Esophagus muscularis mucosa (tissue), 4 donors: ENCODE data around the gene EPHA6. TPM values are rescaled to one million over a fixed set of nuclear protein-coding genes. Genes with fewer than 3 reads are reported as not detected.

Source experiments
- DNase-seq: peaks from one replicate; pipeline ENCODE4 v3.0.0-alpha.2; 2017; ENCODE audit errors: extremely low spot score
- H3K27ac ChIP-seq, 4 donors: fragments of 200-600 bp; sonication (generic); replicated peaks in 1 of 4; 1 replicate in 3 of 4; 2 replicates in 1 of 4; pipeline ENCODE4 v1.5.1; 2016 to 2019; ENCODE audit warnings: mild to moderate bottlenecking in 1 of 4
- H3K27me3 ChIP-seq, 4 donors: fragments of 200-600 bp; sonication (generic); one replicate each; pipeline versions ENCODE4 v1.5.1 to v1.6.0; 2016 to 2019
- H3K36me3 ChIP-seq, 4 donors: fragments of 200-600 bp; sonication (generic); one replicate each; pipeline ENCODE4 v1.5.1; 2016 to 2019
- H3K4me1 ChIP-seq, 4 donors: fragments of 200-600 bp; sonication (generic); one replicate each; pipeline ENCODE4 v1.5.1; 2016 to 2019
- H3K4me3 ChIP-seq, 4 donors: fragments of 200-600 bp; sonication (generic); 1 replicate in 2 of 4; 2 replicates in 2 of 4; pipeline ENCODE4 v1.5.1; 2016 to 2019; ENCODE audit warnings: mild to moderate bottlenecking in 4 of 4, moderate library complexity in 1 of 4
- H3K9me3 ChIP-seq, 4 donors: fragments of 200-600 bp; sonication (generic); 1 replicate in 3 of 4; 2 replicates in 1 of 4; pipeline ENCODE4 v1.5.1; 2016 to 2019
- EP300 ChIP-seq: sonication (generic); formaldehyde crosslinking; IDR thresholded peaks from one replicate; pipeline ENCODE4 v1.6.1; 2017; ENCODE audit warnings: antibody characterized with exemption
- POLR2A ChIP-seq: fragments of 450-650 bp; IDR thresholded peaks from one replicate; pipeline ENCODE4 v1.6.1; 2017; ENCODE audit warnings: antibody characterized with exemption, moderate library complexity, mild to moderate bottlenecking, low read depth
- POLR2AphosphoS5 ChIP-seq, 2 donors: sonication (generic); formaldehyde crosslinking; IDR thresholded peaks; one replicate each; pipeline ENCODE4 v1.6.1; 2017; ENCODE audit warnings: antibody characterized with exemption in 2 of 2
- WGBS: methylation state at CpG from one replicate; pipeline ENCODE4 v1.1.5; 2018; 5-methylcytosine and 5-hydroxymethylcytosine counted together
- intact Hi-C: fragments of 100-400 bp; cut with DNase I; formaldehyde crosslinking; loops from one replicate; pipeline ENCODE4 v1.15.1; 2023
- total RNA-seq, 4 donors: library from RNA; depleted of rRNA; stranded (reverse); fragments of >200 nt; gene quantifications; one replicate each; pipeline versions ENCODE4 v1.1.0 to v1.2.1, GENCODE V29; 2016
- TF ChIP-seq, protein P1 (sequence below), 3 experiments: fragments of 200-600 bp in 2 of 3; fragments of 450-650 bp in 1 of 3; sonication (generic) in 2 of 3; IDR thresholded peaks; one replicate each; pipeline ENCODE4 v1.5.1; 2017 to 2019; ENCODE audit warnings: antibody characterized with exemption in 3 of 3, mild to moderate bottlenecking in 2 of 3, moderate library complexity in 1 of 3

Gene EPHA6
- total RNA-seq, 4 donors from 2014 or later: 1.8 to 8.3 (median 4.2) TPM

DNA sequence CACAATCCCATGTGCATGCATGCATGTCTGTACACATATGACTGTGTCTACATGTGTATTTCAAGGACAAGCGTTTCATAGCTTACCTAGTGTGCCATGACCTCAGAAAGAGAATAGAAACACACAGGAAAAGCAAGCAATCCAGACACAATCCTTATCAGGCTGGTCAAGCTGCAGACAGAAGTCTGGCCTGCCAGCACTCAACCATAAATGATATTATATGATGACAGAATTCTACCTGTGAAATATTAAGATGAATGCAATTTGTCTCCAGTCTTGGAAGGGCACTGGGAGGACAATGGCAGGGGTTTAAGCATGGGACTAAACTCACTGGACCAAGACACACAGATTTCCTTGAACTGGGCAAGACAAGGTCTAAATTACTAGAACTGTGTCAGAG lies 899.2 kb downstream of the EPHA6 start:
- TF ChIP-seq POLR2AphosphoS5 (IDR thresholded peaks at IDR 0.05) (no peak), EP300 (no peak), POLR2A (no peak)
- TF ChIP-seq, protein P1, sequence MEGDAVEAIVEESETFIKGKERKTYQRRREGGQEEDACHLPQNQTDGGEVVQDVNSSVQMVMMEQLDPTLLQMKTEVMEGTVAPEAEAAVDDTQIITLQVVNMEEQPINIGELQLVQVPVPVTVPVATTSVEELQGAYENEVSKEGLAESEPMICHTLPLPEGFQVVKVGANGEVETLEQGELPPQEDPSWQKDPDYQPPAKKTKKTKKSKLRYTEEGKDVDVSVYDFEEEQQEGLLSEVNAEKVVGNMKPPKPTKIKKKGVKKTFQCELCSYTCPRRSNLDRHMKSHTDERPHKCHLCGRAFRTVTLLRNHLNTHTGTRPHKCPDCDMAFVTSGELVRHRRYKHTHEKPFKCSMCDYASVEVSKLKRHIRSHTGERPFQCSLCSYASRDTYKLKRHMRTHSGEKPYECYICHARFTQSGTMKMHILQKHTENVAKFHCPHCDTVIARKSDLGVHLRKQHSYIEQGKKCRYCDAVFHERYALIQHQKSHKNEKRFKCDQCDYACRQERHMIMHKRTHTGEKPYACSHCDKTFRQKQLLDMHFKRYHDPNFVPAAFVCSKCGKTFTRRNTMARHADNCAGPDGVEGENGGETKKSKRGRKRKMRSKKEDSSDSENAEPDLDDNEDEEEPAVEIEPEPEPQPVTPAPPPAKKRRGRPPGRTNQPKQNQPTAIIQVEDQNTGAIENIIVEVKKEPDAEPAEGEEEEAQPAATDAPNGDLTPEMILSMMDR (IDR thresholded peaks at IDR 0.05): no peak
- Histone ChIP-seq H3K36me3 (no peaks in the 10 kb centered on the region), H3K27me3 (no peaks in the 10 kb centered on the region), H3K4me3 (no peak overlapping the region), H3K27ac (no peak overlapping the region), H3K4me1 (no peaks in the 10 kb centered on the region), H3K9me3 (no peaks in the 10 kb centered on the region)
- intact Hi-C loops: no loop called here
- no peak for DNase-seq
- 81% methylated on average over 1 of the region's 1 CpG for WGBS

DNA sequence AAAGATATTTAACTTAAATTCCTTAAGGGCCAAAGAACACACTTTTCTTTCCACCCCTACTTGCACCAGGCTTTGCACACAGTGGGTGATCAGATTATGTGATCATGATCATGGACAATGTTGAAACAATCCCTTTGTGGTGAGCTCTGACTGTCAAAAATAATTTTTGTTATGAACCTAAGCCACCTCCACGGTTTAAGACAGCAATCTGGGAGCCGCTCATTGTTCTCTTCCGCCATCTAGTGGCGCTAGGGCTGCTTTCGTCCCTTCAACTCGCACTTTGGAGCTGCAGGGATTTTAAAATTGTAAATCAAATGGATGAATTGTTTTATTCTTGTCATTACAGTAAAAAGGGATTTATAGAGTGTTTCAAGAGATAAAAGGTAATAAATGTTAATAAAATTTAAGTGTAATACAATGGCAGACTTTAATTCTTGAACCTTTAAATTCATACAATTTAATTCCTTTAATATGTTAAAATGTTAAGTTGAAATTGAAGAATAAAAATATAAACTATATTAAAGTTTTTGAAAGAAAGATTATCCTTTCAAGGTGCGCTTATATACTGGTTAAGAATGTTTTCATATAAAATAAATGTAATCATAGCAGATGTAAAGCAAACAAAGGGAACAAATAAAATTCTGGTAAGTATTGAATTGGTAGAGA lies 904.9 kb downstream of the EPHA6 start:
- Histone ChIP-seq H3K4me3 (peak overlapping the region in 2 of 4 donors; percentile 6 to 44), H3K36me3 (no peaks in the 10 kb centered on the region), H3K4me1 (no peaks in the 10 kb centered on the region), H3K9me3 (no peaks in the 10 kb centered on the region), H3K27me3 (no peaks in the 10 kb centered on the region), H3K27ac (no peak overlapping the region)
- WGBS: 4% methylated on average over 7 of the region's 7 CpGs
- intact Hi-C loops: loop anchor here (5.0 kb wide), 1 partner anchor 857 kb away; no protein-coding TSS in a partner anchor
- TF ChIP-seq POLR2AphosphoS5 (IDR thresholded peaks at IDR 0.05) (no peak), POLR2A (no peak), EP300 (no peak)
- TF ChIP-seq, protein P1 (IDR thresholded peaks at IDR 0.05): peak; percentile 73 to 94 (median 84)
- no peak for DNase-seq

DNA sequence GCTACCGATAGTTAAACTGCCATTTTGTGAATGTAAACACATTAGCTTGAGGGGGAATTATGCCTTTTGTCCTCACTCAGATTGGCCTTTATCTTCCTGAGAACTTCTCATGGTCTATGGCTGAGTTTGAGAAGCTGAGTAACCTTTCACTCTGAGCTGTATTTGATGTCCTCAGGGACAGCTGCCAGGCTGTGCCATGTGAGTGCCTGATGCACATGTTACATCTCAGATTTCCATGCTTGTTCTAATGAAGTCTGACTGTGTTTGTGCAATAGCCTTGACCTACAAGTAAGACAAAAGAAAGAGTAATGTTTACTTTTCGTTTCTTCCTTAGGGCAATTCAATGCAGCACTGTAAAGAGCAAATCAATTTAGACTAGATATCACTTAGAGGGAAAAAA lies 906.0 kb downstream of the EPHA6 start:
- DNase-seq: no peak
- Histone ChIP-seq H3K4me3 (no peak overlapping the region), H3K4me1 (no peaks in the 10 kb centered on the region), H3K36me3 (no peaks in the 10 kb centered on the region), H3K27ac (no peak overlapping the region), H3K27me3 (no peaks in the 10 kb centered on the region), H3K9me3 (no peaks in the 10 kb centered on the region)
- intact Hi-C loops: no loop called here
- TF ChIP-seq, protein P1 (IDR thresholded peaks at IDR 0.05): no peak
- TF ChIP-seq POLR2AphosphoS5 (IDR thresholded peaks at IDR 0.05) (no peak), POLR2A (no peak), EP300 (no peak)
- WGBS: 81% methylated on average over 2 of the region's 2 CpGs

DNA sequence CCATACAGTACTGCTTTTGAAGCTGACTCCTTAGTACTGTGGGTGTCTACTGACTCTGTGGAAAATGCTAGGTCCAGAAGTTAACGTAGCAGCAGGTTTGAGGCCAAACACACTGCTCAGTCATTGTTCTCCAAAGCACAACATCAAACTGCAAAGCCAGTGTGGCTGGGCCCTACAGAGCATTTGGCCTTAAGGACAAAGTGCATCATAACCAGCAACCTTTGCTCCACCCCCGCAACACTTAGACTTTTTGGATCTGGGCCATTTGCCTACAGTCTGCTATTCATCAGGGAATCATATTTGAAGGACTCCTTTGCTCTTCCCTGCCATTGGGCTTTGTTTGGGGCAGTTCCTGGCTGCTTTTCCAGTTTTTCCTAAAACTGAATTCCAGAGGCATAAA lies 907.1 kb downstream of the EPHA6 start:
- Histone ChIP-seq H3K9me3 (no peaks in the 10 kb centered on the region), H3K36me3 (no peaks in the 10 kb centered on the region), H3K4me3 (no peak overlapping the region), H3K4me1 (no peaks in the 10 kb centered on the region), H3K27me3 (no peaks in the 10 kb centered on the region), H3K27ac (no peak overlapping the region)
- no peak for DNase-seq
- no peak for TF ChIP-seq POLR2A
- no peak for TF ChIP-seq EP300
- no peak for TF ChIP-seq POLR2AphosphoS5 (IDR thresholded peaks at IDR 0.05)
- TF ChIP-seq, protein P1 (IDR thresholded peaks at IDR 0.05): no peak
- WGBS: 64% methylated on average over 2 of the region's 2 CpGs
- intact Hi-C loops: no loop called here

DNA sequence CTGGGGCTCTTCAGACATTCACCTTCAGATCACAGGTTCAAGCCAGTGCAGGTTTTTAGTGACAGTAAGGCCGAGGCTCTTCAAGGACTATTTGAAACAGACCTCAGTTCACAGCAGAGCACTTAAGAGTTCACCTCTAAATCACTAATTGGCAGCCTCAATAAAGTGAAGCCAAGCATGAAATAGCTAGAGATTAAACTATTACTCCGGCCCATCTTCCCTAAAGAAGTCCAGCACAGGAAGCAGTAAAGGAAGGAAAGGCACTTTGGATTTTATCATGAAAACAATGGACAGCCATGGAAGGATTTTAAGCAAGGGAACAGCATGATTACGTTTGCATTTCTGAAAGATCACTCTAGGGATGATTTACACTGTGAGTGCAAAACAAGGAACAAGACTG lies 922.5 kb downstream of the EPHA6 start:
- TF ChIP-seq, protein P1 (IDR thresholded peaks at IDR 0.05): no peak
- TF ChIP-seq POLR2AphosphoS5 (IDR thresholded peaks at IDR 0.05): no peak
- no peak for TF ChIP-seq POLR2A
- TF ChIP-seq EP300: no peak
- 44% methylated on average over 3 of the region's 3 CpGs for WGBS
- Histone ChIP-seq H3K27me3 (no peaks in the 10 kb centered on the region), H3K4me1 (no peaks in the 10 kb centered on the region), H3K9me3 (no peaks in the 10 kb centered on the region), H3K27ac (no peak overlapping the region), H3K4me3 (no peak overlapping the region), H3K36me3 (no peaks in the 10 kb centered on the region)
- intact Hi-C loops: no loop called here
- no peak for DNase-seq
